H1 (cell line): ENCODE data around the gene DBF4B. TPM values are rescaled to one million over a fixed set of nuclear protein-coding genes. Genes with fewer than 3 reads are reported as not detected.

Experiments
- CBX5 ChIP-seq: fragments of 300-800, 300-1000 bp; sonication (generic); IDR thresholded peaks from 2 replicates; pipeline ENCODE4 v1.7.1; 2016; ENCODE audit warnings: antibody characterized with exemption, low read length, low read depth
- TCF12 ChIP-seq: IDR thresholded peaks from 2 replicates; pipeline ENCODE4 v1.6.1; 2011; ENCODE audit warnings: low read depth, mild to moderate bottlenecking, low read length
- TEAD4 ChIP-seq: IDR thresholded peaks from 2 replicates; pipeline ENCODE4 v1.6.1; 2012; ENCODE audit warnings: low read depth, low read length, inconsistent platforms, mixed read lengths
- polyA plus RNA-seq, 7 experiments: library from polyadenylated mRNA; depleted of rRNA in 3 of 7; stranded (reverse) in 5 of 7; unstranded in 2 of 7; fragments of >200 nt in 5 of 7; fragments of 200-250 nt in 2 of 7; gene quantifications; 1 replicate in 5 of 7; 2 replicates in 1 of 7; 4 replicates in 1 of 7; pipeline versions ENCODE4 v1.2.1 to v1.2.3, GENCODE V29; 2011 to 2013; ENCODE audit warnings: missing spikeins in 2 of 7, mixed read lengths in 2 of 7
- total RNA-seq: library from RNA; stranded (reverse); fragmentation: NEBNext Ultra II Directional; extraction: Animal tissue kit (Norgen Biotek cat#: 25700); gene quantifications from 2 replicates; pipeline ENCODE4 v1.2.1, GENCODE V29; 2021

DBF4B gene
- total and polyA plus RNA-seq, 2 of the 8 experiments (the other 6 are each of a cell fraction or from before 2014, with no cell fraction given): 20.2 to 26.9 TPM

DNA sequence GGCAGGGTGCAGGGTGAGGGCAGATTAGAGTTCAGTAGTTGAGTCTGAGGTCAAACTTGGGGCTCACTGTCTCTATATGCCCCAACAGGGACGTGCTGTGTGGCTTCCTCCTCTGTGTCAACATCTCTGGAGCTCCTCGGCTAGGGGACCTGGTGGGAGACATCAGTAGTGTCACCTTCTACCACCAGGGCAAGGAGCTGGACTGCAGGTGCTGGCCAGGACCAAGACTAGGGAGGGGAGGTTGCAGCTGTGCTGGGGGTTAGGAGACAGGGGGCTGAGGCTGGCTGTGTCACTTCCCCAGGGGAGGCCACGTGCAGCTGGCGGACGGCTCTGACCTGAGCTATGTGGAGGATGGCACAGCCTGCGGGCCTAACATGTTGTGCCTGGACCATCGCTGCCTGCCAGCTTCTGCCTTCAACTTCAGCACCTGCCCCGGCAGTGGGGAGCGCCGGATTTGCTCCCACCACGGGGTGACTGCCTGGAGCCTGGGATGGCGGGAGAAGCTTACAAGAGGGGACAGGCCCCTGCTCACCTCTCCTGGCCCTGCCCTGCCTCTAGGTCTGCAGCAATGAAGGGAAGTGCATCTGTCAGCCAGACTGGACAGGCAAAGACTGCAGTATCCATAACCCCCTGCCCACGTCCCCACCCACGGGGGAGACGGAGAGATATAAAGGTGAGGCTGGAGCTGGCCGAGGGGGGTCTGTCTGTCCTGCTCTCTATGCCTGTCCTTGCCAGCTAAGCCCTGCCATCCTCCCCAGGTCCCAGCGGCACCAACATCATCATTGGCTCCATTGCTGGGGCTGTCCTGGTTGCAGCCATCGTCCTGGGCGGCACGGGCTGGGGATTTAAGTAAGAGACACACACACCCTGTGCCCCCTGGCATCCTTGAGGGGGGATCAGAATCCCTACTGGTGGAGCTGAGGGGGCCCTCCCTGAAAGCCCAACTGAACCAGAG is 69.2 kb downstream of the DBF4B start (continued):
- TF ChIP-seq TCF12 (no peak), TEAD4 (no peak), CBX5 (no peak)
- TF ChIP-seq, all 59 proteins: peak for 0
